ENCODE results near the gene DENND1A. TPM values are rescaled to one million over a fixed set of nuclear protein-coding genes. Genes with fewer than 3 reads are reported as not detected.

DENND1A gene
- total RNA-seq, 4 donors from 2014 or later = 15.8 to 33.5 (median 23.9) TPM

GRCh38 chr9:123680352-123680751 lies 249.6 kb downstream of the DENND1A start:
- Histone ChIP-seq H3K27ac (no peak overlapping the region), H3K9me3 (no peaks in the 10 kb centered on the region), H3K36me3 (no peaks in the 10 kb centered on the region), H3K4me1 (no peaks in the 10 kb centered on the region), H3K4me3 (no peak overlapping the region), H3K27me3 (no peaks in the 10 kb centered on the region)
- DNase-seq (ENCODE audit: low spot score in 2 of 2) = no peak
- WGBS = 94% methylated on average over 8 of the region's 8 CpGs
- TF ChIP-seq POLR2AphosphoS5 (IDR thresholded peaks at IDR 0.05) (no peak), POLR2A (IDR thresholded peaks at IDR 0.05) (no peak), EP300 (IDR thresholded peaks at IDR 0.05) (no peak), CTCF (IDR thresholded peaks at IDR 0.05) (no peak)

- no peak overlapping the region for H3K27ac ChIP-seq
- DNase-seq (ENCODE audit: low spot score in 2 of 2) = no peak
- no peaks in the 10 kb centered on the region for H3K9me3 ChIP-seq
- H3K4me3 ChIP-seq = no peak overlapping the region
- H3K27me3 ChIP-seq = no peaks in the 10 kb centered on the region
- no peaks in the 10 kb centered on the region for H3K4me1 ChIP-seq
- 88% methylated on average over 15 of the region's 16 CpGs for WGBS
- TF ChIP-seq POLR2AphosphoS5 (IDR thresholded peaks at IDR 0.05) = no peak
- no peak for TF ChIP-seq EP300 (IDR thresholded peaks at IDR 0.05)
- TF ChIP-seq CTCF (IDR thresholded peaks at IDR 0.05) = no peak
- no peak for TF ChIP-seq POLR2A (IDR thresholded peaks at IDR 0.05)
- no peaks in the 10 kb centered on the region for H3K36me3 ChIP-seq
Measured at GRCh38 chr9:123679330-123679987, 250.5 kb downstream of the DENND1A start.

- H3K4me3 ChIP-seq = no peak overlapping the region
- H3K36me3 ChIP-seq = no peaks in the 10 kb centered on the region
- WGBS = 75% methylated on average over 5 of the region's 5 CpGs
- no peak overlapping the region for H3K27ac ChIP-seq
- H3K27me3 ChIP-seq = no peaks in the 10 kb centered on the region
- TF ChIP-seq EP300 (IDR thresholded peaks at IDR 0.05) (no peak), CTCF (IDR thresholded peaks at IDR 0.05) (no peak), POLR2A (IDR thresholded peaks at IDR 0.05) (no peak), POLR2AphosphoS5 (IDR thresholded peaks at IDR 0.05) (no peak)
- no peak for DNase-seq (ENCODE audit: low spot score in 2 of 2)
- no peaks in the 10 kb centered on the region for H3K9me3 ChIP-seq
- no peaks in the 10 kb centered on the region for H3K4me1 ChIP-seq
Measured at GRCh38 chr9:123678878-123679329, 251.0 kb downstream of the DENND1A start.

GRCh38 chr9:123678038-123678877 lies 251.7 kb downstream of the DENND1A start:
- Histone ChIP-seq H3K27me3 (no peaks in the 10 kb centered on the region), H3K4me3 (no peak overlapping the region), H3K36me3 (no peaks in the 10 kb centered on the region), H3K9me3 (no peaks in the 10 kb centered on the region), H3K4me1 (no peaks in the 10 kb centered on the region), H3K27ac (no peak overlapping the region)
- 87% methylated on average over 15 of the region's 15 CpGs for WGBS
- no peak for DNase-seq (ENCODE audit: low spot score in 2 of 2)
- no peak for TF ChIP-seq POLR2A (IDR thresholded peaks at IDR 0.05)
- TF ChIP-seq POLR2AphosphoS5 (IDR thresholded peaks at IDR 0.05) = no peak
- TF ChIP-seq EP300 (IDR thresholded peaks at IDR 0.05) = no peak
- no peak for TF ChIP-seq CTCF (IDR thresholded peaks at IDR 0.05)

GRCh38 chr9:123676869-123677268 lies 253.1 kb downstream of the DENND1A start:
- TF ChIP-seq POLR2A (IDR thresholded peaks at IDR 0.05) = no peak
- no peak for TF ChIP-seq EP300 (IDR thresholded peaks at IDR 0.05)
- no peak for TF ChIP-seq POLR2AphosphoS5 (IDR thresholded peaks at IDR 0.05)
- TF ChIP-seq CTCF (IDR thresholded peaks at IDR 0.05) = no peak
- Histone ChIP-seq H3K27me3 (no peaks in the 10 kb centered on the region), H3K4me1 (no peaks in the 10 kb centered on the region), H3K27ac (no peak overlapping the region), H3K36me3 (no peaks in the 10 kb centered on the region), H3K4me3 (no peak overlapping the region), H3K9me3 (no peaks in the 10 kb centered on the region)
- 81% methylated on average over 2 of the region's 2 CpGs for WGBS
- DNase-seq (ENCODE audit: low spot score in 2 of 2) = no peak
